Activated T-cell treated with anti-CD3 and anti-CD28 coated beads for 24 hours (primary cell): ENCODE measurements around the gene SPRR2A.
"Not testable (repeated sequence)": the region's sequence is repeated elsewhere in the genome, so short reads cannot be mapped to it uniquely, and the experiment has no call there.

ENCODE experiments used
- DNase-seq: peaks from one replicate; pipeline ENCODE4 v3.0.0-alpha.2; 2020; ENCODE audit warnings: low read depth

Gene SPRR2A

GRCh38 chr1:153057375-153057774, at the start of gene SPRR2A:
Gene SPRR2A, minus strand, starts transcription at chr1:153057512. Its CDS starts 777 bp downstream, at chr1:153056735.
- no peak for DNase-seq

DNA sequence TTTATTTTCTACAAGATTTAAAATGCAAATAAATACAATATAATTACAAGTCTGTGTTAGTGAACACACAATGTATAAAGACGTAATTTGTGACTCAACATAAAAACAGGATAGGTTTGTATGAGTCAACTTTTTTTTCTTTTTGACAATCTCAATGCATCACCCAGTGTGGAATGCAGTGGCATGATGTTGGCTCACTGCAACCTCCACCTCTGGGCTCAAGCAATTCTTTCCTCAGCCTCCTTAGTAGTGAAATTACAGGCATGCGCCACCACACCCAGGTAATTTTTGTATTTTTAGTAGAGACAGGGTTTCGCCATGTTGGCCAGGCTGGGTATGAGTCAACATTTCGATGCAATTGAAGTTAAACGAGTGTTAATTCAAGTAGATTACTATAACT, 42.9 kb upstream of the SPRR2A start:
- no peak for DNase-seq

GRCh38 chr1:153099461-153100045, 42.2 kb upstream of the SPRR2A start:
- no peak for DNase-seq

GRCh38 chr1:153095764-153096163, 38.5 kb upstream of the SPRR2A start:
- DNase-seq: no peak

GRCh38 chr1:153094426-153094825, 37.1 kb upstream of the SPRR2A start, which contains the start of gene SPRR2E:
Gene SPRR2E, minus strand, starts transcription at chr1:153094526. Its CDS starts 775 bp downstream, at chr1:153093751.
- DNase-seq: no peak

GRCh38 chr1:153087652-153088051, 30.3 kb upstream of the SPRR2A start:
- no peak for DNase-seq

DNA sequence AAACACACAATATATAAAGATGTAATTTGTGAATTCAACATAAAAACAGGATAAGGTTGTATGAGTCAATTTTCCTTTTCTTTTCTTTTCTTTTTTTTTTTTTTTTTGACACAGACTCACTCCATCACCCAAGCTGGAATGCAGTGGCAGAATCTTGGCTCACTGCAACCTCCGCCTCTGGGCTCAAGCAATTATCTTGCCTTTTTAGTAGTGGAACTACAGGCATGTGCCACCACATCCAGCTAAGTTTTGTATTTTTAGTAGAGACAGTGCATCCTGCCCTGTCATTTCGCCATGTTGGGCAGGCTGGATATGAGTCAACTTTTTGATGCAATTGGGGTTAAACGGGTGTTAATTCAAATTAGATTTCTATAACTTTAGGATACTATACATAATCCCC, 24.4 kb upstream of the SPRR2A start:
- DNase-seq: no peak

DNA sequence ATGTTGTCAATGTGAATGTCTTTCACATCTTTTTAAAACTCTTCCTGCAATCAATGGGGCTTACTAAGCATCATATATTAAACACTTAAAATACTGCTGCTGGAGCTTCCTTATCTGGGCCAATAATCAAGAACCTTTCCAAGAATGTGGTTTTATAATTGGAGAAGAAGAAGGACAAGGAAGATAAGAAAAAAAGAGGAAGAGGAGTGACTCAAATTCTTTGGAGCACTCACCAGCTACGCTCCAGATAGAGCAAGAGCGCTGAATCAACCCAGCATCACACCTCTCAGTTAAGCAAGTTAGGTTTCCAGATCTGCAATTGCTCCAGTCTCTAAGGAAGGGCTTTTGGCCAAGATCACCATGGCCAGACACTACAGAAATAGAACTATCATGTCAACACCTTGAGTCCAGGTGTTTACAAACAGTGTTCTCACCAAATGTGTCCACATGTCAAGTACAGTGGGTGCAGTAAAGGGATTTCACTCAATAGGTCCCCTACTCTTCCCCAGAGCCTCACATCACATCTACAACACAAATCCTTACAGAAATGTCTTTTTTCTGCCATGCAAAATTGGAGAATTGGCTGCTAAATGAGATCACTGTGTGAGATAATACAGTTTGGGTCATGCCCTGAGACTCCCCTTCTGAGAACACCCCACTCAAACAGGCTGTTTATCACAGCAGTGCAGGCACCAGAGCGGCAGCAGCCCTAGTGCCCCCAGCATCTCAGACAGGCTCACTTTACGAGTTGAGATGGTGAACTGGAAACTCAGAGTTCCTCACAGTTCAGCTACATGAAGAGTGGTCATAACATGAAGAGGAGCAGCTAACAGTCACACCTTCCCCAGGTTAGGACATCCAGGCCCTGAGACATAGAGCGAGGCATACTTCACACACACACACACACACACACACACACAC, 15.8 kb upstream of the SPRR2A start:
- no peak for DNase-seq

DNA sequence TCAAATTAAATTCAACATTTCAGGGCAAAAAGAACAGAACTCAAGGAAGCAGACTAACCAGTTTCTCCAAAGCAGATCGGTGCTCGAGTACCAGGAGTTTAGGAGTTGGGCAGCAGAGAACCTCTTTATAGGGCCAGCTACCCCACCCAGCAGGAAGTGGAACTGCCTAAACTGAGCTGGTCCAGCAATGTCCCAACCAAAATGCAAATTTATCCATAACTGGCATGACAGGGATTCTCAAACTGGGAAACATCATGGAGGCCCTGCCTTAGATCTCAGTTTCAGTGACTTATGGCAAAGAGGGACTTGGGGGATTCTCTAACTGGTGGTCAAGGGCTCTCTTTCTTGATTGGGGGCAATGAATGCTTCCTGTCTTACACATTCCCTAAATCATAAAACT, 14.2 kb upstream of the SPRR2A start, which contains the start of gene SPRR2B:
Gene SPRR2B, minus strand, starts transcription at position 101 of the 400 bp plus-strand sequence. CDS start 772 bp downstream, outside the sequence.
- DNase-seq: no peak

DNA sequence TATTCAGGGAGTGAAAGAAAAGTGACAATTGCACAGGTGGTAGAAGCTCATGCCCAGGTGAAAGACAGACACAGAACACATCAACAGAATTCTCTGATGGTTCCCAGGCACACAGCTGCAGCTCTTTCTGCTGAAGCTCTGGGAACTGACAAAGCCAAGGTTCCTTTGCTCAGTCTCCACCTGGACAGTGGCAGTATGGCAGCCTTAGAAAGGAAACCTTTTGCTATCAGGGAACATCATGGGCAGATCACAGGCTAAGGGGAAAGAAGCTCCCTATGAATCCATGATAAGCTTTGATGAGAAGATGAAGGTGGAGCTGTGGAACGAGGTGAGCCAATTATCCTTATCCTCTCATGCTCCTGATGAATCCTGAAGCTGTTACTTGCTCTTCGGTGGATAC, 12.9 kb upstream of the SPRR2A start:
- DNase-seq: no peak

DNA sequence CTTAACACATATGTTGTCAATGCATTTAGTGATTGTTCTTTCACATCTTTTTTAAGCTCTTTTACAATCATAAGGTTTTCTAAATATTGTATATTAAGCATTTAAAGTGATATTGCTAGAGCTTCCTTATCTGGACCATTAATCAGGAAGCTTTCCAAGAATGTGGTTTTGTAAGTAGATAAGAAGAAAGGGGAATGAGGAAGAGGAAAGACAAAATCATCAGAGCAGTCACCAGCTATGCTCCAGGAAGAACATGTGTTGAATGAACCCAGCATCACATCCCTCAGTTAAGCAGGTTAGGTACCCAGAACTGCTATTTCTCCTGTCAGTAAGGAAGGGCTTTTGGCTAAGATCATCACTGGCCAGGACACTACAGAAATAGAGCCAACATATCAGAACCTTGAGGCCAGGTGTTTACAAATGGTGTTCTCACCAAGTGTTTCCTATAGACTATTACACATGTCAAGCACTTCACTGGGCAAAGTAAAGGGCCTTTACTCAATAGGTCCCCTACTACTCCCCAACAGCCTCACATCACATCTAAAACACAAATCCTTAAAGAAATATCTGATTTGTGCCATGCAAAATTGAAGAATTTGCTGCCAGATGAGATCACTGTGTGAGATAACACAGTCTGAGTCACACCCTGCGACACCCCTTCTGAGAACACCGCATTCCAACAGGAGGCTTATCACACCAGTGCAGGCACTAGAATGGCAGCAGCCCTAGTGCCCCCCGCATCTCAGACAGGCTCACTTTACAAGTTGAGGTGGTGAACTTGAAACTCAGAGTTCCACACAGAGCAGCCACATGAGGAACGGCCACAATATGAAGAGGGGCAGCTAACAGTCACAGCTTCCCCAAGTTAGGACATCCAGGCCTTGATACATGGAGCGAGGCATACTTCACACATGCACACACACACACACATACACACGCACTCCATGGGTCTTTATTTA, 1.8 kb upstream of the SPRR2A start:
- no peak for DNase-seq

- no peak for DNase-seq
Measured at GRCh38 chr1:153058154-153058553, 842 bp upstream of the SPRR2A start.

DNA sequence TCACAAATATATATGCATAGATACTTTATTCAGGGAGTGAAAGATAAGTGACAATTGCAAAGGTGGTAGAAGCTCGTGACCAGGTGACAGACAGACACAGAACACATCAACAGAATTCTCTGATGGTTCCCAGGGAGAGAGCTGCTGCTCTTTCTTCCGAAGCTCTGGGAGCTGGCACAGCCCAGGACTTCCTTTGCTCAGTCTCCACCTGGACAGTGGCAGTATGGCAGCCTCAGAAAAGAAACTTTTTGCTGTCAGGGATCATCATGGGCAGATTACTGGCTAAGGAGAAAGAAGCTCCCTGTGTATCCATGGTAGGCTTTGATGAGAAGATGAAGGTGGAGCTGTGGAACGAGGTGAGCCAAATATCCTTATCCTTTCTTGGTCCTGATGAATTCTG, 1.2 kb downstream of the SPRR2A start:
- DNase-seq: not testable (repeated sequence)

DNA sequence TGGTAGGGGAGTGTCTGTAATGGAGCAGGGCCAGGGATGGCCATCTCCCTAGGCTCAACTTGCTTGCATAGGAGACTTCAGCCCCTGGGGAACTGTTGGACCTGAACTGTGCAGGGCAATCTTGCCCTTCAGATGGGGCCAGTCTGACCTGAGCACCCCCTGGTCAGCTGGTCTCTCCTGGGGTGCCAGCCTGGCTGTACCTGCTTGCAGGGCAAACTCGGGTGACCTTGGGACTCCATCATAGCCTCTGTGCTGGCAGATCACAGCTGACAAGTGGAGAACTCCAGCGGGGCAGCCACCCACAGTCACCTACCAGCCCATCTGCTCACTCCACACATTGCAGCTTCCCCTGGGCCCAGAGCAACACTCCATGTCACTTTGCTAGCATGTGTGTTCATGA, 8.1 kb downstream of the SPRR2A start:
- no peak for DNase-seq

DNA sequence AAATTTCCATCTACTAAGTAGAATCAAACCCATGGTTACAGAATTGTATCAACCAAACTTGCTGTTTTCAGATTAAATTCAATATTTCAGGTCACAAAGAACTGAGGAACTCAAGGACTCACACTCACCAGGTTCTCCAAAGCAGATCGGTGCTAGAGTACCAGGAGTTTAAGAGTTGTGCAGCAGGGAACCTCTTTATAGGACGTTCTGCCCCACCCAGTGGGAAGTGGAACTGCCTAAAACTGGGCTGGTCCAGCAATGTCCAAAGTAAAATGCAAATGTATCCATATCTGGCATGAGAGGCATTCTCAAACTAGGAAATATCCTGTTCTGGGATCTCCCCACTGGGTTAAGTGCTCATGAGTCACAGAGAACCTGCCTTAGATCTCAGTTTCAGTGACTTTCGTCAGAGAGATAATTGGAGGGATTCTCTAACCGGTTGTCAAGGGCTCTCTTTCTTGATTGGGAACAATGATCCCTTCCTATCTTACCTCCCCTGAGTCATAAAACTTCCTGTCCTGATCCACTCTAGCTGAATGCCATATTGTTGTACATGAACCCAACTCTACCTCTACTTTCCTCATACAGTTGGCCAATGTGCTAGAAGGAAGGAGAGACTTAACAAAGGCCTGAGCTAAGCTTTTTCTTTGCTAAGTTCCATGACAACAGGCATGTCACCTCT, 16.2 kb downstream of the SPRR2A start, which contains the start of gene SPRR2D:
Gene SPRR2D, minus strand, starts transcription at position 171 of the 682 bp plus-strand sequence. CDS start 774 bp downstream, outside the sequence.
- no peak for DNase-seq

GRCh38 chr1:153035211-153035610, 22.1 kb downstream of the SPRR2A start:
- no peak for DNase-seq

- DNase-seq: no peak
Measured at GRCh38 chr1:153032677-153033308, 24.5 kb downstream of the SPRR2A start.

DNA sequence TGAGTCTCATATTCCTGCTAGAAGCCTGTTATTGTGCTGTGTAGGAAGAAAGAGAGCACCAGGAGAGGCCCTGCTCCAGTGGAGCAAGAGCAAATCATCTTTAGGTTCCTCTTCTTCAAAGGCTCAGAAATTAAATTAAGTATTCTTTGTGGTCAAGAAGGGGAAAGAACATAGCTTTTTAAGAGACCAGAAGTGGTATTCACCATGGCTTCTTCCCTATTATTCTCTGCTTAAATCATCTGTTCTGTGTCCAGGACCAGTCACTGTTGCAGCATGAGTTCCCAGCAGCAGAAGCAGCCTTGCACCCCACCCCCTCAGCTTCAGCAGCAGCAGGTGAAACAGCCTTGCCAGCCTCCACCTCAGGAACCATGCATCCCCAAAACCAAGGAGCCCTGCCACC, 25.2 kb downstream of the SPRR2A start:
- no peak for DNase-seq

- no peak for DNase-seq
Measured at GRCh38 chr1:153030895-153031294, 26.4 kb downstream of the SPRR2A start, which contains the start of gene SPRR1B. Gene SPRR1B, plus strand, starts transcription at chr1:153031203. Its CDS starts 1,143 bp downstream, at chr1:153032346.

DNA sequence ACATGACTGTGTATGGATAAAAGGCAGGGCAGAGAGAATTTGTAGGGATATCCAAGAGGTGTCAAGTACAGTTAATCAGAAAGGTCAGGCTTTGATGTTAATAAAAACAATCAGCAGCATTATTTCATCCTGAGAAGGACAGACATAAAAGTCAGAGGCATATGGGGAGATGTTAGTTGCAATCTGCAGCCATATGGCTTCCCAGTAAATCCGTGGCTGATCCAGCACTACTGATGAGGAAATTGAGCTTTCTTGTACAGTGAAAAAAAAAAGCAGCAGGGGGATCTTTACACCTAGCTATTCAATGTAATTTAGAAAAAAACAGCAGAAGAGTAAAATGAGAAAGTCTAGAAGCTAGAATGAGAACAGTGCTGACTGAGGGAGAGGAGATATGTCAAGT, 28.5 kb downstream of the SPRR2A start:
- DNase-seq: no peak

DNA sequence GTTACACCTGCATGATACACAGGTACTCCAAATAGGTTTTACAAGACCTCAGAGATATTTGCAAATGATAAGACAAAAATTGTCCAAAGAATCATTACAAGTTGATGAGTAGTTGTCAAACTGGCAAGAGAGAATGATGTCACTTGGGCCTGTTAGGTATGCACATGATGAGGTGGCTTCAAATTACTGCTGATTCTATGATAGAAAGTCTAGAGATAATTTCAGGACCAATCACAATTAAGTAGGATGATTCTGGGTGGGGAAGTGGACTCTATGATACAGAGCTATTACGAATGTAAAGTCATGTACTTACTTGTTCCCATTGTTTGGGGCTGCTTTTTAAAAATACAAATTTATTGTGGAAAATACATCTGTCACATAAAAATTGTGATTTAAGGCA, 31.5 kb downstream of the SPRR2A start:
- DNase-seq: no peak
